ENCODE results near the gene MAP7. TPM values are rescaled to one million over a fixed set of nuclear protein-coding genes. Genes with fewer than 3 reads are reported as not detected.
A peak's percentile ranks its signal among the peaks of the same experiment; 100 is the strongest.
"Not testable (repeated sequence)": the region's sequence is repeated elsewhere in the genome, so short reads cannot be mapped to it uniquely, and the experiment has no call there.

The MAP7 gene
- total and polyA plus RNA-seq, 5 donors: 0.79 to 2.5 (median 1.6) TPM

DNA sequence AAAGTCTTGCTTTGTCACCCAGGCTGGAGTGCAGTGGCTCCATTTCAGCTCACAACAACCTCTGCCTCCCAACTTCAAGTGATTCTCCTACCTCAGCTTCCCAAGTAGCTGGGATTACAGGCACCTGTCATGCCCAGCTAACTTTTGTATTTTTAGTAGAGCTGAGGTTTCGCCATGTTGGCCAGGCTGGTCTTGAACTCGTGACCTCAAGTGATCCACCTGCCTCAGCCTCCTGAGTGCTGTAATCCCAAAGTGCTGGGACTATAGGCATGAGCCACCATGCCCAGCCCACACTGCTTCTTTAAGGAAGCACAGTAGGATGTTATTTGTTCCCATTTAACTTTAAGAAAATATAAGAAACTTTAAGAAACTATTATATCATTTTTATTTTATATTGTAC is 35.3 kb upstream of the MAP7 start:
- WGBS: 91% methylated on average over 2 of the region's 2 CpGs
- DNase-seq; H3K27ac ChIP-seq (ENCODE audit: low read length); H3K4me1 ChIP-seq (ENCODE audit: control insufficient read depth, insufficient read depth, low read length); H3K4me3 ChIP-seq (ENCODE audit: low read length); ATAC-seq; H3K27me3 ChIP-seq (ENCODE audit: control insufficient read depth, insufficient read depth); H3K9me3 ChIP-seq (ENCODE audit: control insufficient read depth, low read length): not testable (repeated sequence)
- intact Hi-C loops (cut with DNase I): loop anchor here in 1 of 4 donors (10.0 kb wide), 1 partner anchor 209 kb away; the partner anchor contains the start of gene MAP3K5

DNA sequence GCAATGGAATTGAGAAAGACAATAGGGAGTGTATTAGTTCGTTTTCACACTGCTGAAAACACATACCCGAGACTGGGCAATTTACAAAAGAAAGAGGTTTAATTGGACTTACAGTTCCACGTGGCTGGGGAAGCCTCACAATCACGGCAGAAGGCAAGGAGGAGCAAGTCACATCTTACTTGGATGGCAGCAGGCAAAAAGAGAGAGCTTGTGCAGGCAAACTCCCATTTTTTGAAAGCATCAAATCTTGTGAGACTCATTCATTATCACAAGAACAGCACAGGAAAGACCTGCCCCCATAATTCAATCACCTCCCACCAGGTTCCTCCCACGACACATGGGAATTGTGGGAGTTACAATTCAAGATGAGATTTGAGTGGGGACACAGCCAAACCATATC is 34.1 kb upstream of the MAP7 start:
- H3K9me3 ChIP-seq (ENCODE audit: control insufficient read depth, low read length); ATAC-seq; H3K27me3 ChIP-seq (ENCODE audit: control insufficient read depth, insufficient read depth); H3K4me3 ChIP-seq (ENCODE audit: low read length); DNase-seq; H3K4me1 ChIP-seq (ENCODE audit: control insufficient read depth, insufficient read depth, low read length); H3K27ac ChIP-seq (ENCODE audit: low read length): not testable (repeated sequence)
- intact Hi-C loops (cut with DNase I): loop anchor here in 1 of 4 donors (10.0 kb wide), 1 partner anchor 211 kb away; the partner anchor contains the start of gene MAP3K5
- 82% methylated on average over 5 of the region's 5 CpGs for WGBS

DNA sequence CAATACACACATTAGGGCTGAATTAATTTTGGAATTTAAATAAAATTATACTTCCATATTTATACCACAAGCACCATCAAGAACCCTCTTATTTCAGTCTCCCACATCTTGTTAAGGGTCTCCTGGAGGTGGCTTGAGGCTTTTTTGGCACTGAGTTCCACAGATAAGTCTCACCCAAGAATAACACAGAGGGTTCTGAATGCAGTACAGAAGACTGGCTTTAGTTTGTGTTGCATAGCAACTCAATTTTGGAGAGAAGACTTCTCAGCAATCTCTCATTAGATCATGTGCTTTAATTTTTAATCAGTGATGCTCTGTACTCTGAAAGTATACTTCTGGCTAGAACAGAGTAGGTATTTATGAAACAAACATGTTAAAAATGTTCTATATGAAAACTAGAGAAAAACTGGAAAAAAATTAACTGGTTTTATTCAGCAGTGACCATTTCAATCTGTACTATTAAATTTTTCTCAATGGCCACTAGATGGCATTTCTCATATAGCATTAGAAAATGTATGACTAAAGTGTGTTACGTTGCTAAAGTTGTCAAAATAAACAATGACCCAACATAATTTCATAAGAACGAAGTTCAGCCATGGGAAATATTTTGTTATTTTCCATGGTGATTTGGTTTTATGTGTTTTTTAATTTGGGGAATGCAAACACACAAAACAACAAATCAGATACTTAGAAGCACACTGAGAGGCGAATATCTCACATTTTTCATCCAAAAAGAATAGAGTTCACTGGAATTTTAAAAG is 32.7 kb upstream of the MAP7 start:
- no peaks in the 10 kb centered on the region for H3K4me1 ChIP-seq (ENCODE audit: control insufficient read depth, insufficient read depth, low read length)
- WGBS: 26% methylated on average over 3 of the region's 3 CpGs

DNA sequence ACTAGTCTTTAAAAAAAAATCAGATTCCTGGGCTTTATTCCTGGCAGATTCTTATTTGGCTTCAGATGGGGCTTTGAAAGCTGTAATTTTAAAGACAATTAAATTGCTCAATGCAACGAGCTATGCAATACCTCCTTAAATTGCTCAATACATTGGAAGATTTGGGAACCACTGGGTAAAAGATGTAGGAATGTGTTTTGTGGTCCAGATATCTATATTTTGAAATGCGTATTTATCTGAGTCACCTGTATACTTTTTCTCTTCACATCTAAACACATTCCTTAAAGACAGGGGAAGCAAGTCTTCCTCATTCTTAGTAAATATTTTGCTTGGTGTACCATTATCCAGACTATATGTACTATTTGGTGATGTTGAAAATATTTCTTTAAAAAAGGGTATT is 29.6 kb upstream of the MAP7 start:
- WGBS: 84% methylated on average over 2 of the region's 2 CpGs
- ATAC-seq (no peak), DNase-seq (no peak)
- intact Hi-C loops (cut with DNase I): loop anchor here in 1 of 4 donors (10.0 kb wide), 1 partner anchor 215 kb away; the partner anchor contains the start of gene MAP3K5
- Histone ChIP-seq H3K27me3 (ENCODE audit: control insufficient read depth, insufficient read depth) (no peaks in the 10 kb centered on the region), H3K4me1 (ENCODE audit: control insufficient read depth, insufficient read depth, low read length) (no peaks in the 10 kb centered on the region), H3K27ac (ENCODE audit: low read length) (no peak overlapping the region), H3K9me3 (ENCODE audit: control insufficient read depth, low read length) (no peaks in the 10 kb centered on the region), H3K4me3 (ENCODE audit: low read length) (no peak overlapping the region)

More for the DNA sequence above, 32.7 kb upstream of the MAP7 start:
- ATAC-seq (peak; percentile 29 to 51), DNase-seq (no peak)
- no peaks in the 10 kb centered on the region for H3K27me3 ChIP-seq (ENCODE audit: control insufficient read depth, insufficient read depth)
- H3K9me3 ChIP-seq (ENCODE audit: control insufficient read depth, low read length): no peaks in the 10 kb centered on the region
- no peak overlapping the region for H3K4me3 ChIP-seq (ENCODE audit: low read length)
- intact Hi-C loops (cut with DNase I): loop anchor here in 1 of 4 donors (10.0 kb wide), 1 partner anchor 212 kb away; the partner anchor contains the start of gene MAP3K5
- H3K27ac ChIP-seq (ENCODE audit: low read length): no peak overlapping the region

DNA sequence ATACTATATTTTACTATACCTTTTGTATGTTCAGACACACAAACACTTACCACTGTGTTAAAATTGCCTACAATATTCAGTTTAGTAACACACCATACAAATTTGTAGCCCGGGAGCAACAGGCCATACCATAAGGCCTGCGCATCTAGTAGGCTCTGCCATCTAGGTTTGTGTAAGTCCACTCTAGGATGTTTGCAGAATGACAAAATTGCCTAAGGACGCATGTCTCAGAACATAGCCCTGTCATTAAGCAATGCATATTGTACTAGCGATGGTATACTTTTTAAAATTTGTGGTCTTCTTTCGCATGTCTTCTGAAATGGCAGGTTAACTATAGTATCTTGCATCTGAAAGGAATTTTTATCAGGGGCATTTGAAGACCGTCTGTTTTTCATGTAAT is 26.6 kb upstream of the MAP7 start:
- Histone ChIP-seq H3K4me1 (ENCODE audit: control insufficient read depth, insufficient read depth, low read length) (no peaks in the 10 kb centered on the region), H3K27ac (ENCODE audit: low read length) (no peak overlapping the region), H3K4me3 (ENCODE audit: low read length) (no peak overlapping the region), H3K27me3 (ENCODE audit: control insufficient read depth, insufficient read depth) (no peaks in the 10 kb centered on the region), H3K9me3 (ENCODE audit: control insufficient read depth, low read length) (no peaks in the 10 kb centered on the region)
- no peak for ATAC-seq
- 88% methylated on average over 6 of the region's 6 CpGs for WGBS
- no peak for DNase-seq
- intact Hi-C loops (cut with DNase I): no loop called here

DNA sequence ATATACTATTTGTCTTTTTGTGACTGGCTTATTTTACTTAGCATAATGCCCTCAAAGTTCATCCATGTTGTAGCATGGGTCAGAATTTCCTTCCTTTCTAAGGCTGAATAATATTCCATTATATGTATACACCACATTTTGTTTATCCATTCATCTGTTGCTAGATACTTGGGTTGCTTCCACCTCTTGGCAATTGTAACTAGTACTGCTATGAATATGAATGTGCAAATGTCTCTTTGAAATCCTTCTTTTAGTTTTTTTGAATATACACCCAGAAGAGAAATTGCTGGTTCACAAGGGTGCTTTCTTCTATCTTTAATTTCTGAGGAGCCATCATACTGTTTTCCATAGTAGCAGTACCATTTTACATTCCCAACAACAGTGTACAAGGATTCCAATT is 21.3 kb upstream of the MAP7 start:
- Histone ChIP-seq H3K9me3 (ENCODE audit: control insufficient read depth, low read length) (no peaks in the 10 kb centered on the region), H3K4me3 (ENCODE audit: low read length) (no peak overlapping the region), H3K27me3 (ENCODE audit: control insufficient read depth, insufficient read depth) (no peaks in the 10 kb centered on the region), H3K4me1 (ENCODE audit: control insufficient read depth, insufficient read depth, low read length) (no peaks in the 10 kb centered on the region), H3K27ac (ENCODE audit: low read length) (no peak overlapping the region)
- ATAC-seq: no peak
- DNase-seq: no peak
- intact Hi-C loops (cut with DNase I): no loop called here

DNA sequence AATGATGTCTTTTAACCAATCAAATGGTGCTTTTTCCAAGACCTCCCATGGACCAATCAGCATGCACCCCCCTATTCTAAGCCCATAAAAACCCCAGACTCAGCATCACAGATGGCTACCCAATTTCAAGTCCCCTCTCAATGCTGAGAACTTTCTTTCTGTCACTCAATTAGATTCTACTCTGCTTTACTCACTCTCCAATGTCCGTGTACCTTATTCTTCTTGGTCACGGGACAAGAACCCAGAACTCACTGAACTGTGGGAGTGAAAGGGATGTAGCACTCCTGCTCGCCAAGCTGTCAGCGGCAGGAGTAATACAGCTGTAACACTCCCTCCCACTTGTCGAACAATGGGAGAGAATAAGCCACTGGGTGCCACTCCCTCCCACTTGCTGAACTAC is 20.8 kb upstream of the MAP7 start:
- no peaks in the 10 kb centered on the region for H3K9me3 ChIP-seq (ENCODE audit: control insufficient read depth, low read length)
- H3K27ac ChIP-seq (ENCODE audit: low read length): no peak overlapping the region
- no peaks in the 10 kb centered on the region for H3K27me3 ChIP-seq (ENCODE audit: control insufficient read depth, insufficient read depth)
- H3K4me3 ChIP-seq (ENCODE audit: low read length): no peak overlapping the region
- DNase-seq: no peak
- no peak for ATAC-seq
- no peaks in the 10 kb centered on the region for H3K4me1 ChIP-seq (ENCODE audit: control insufficient read depth, insufficient read depth, low read length)
- WGBS: 96% methylated on average over 5 of the region's 5 CpGs
- intact Hi-C loops (cut with DNase I): no loop called here

DNA sequence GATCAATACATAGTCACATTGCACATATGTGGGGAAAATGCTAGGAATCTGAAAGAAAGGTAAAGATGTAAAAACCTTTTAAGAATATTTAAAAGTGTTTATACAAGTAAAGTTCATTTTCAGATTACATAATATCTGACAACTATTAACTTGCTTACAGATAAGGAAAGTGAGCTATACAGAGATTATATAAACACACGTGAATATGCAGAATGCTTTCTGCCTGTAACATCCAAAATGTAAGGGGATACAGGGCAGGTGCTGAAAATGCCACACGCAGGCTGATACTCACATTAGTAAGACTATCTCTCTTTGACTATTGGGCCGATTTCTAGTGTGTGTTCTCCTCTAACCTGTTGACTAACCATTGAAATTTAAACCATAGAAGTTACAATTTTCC is 17.9 kb upstream of the MAP7 start:
- Histone ChIP-seq H3K4me1 (ENCODE audit: control insufficient read depth, insufficient read depth, low read length) (no peaks in the 10 kb centered on the region), H3K27me3 (ENCODE audit: control insufficient read depth, insufficient read depth) (no peaks in the 10 kb centered on the region), H3K27ac (ENCODE audit: low read length) (no peak overlapping the region), H3K4me3 (ENCODE audit: low read length) (no peak overlapping the region), H3K9me3 (ENCODE audit: control insufficient read depth, low read length) (no peaks in the 10 kb centered on the region)
- intact Hi-C loops (cut with DNase I): no loop called here
- WGBS: 78% methylated on average over 3 of the region's 3 CpGs
- ATAC-seq (no peak), DNase-seq (no peak)

DNA sequence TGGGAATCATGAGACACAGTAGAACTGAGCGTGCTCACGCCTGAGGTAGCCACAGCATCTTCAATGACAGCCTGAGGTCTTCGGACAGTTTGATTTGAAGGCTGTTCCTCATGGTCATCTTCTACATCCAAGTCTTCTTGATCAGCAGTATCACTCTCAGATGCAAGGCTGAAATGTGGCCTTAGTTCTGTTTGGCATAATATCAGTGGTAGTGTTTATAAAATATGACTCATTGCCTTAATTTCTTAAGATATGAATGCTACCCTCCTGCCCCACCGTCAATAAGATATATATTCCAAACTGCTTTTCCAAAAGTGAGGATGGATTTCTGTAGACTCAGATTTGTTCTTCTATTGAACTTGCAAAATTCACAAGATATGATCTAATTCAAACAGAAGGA is 17.5 kb upstream of the MAP7 start:
- ATAC-seq: no peak
- DNase-seq: no peak
- H3K4me1 ChIP-seq (ENCODE audit: control insufficient read depth, insufficient read depth, low read length): no peaks in the 10 kb centered on the region
- 87% methylated on average over 4 of the region's 4 CpGs for WGBS
- H3K27me3 ChIP-seq (ENCODE audit: control insufficient read depth, insufficient read depth): no peaks in the 10 kb centered on the region
- no peak overlapping the region for H3K4me3 ChIP-seq (ENCODE audit: low read length)
- intact Hi-C loops (cut with DNase I): no loop called here
- H3K27ac ChIP-seq (ENCODE audit: low read length): no peak overlapping the region
- no peaks in the 10 kb centered on the region for H3K9me3 ChIP-seq (ENCODE audit: control insufficient read depth, low read length)

DNA sequence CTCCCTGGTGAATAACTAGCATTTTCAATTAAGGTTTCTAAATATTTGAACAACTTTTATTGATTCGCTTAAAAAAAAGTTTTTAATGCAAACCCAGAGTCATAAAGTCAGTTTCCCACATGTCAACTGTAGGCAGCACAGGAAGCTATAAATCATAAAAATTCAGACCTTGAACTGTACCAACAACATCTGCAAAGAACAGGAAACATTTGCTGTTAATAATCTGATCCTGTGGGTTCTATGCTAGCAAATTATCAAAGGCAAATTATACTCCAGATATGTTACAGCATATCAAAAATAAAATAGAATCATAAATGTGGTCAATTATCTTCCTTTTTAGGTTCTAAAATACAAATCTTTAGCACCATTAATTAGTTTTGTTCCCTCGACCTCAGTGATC is 16.6 kb upstream of the MAP7 start:
- Histone ChIP-seq H3K4me3 (ENCODE audit: low read length) (no peak overlapping the region), H3K4me1 (ENCODE audit: control insufficient read depth, insufficient read depth, low read length) (no peaks in the 10 kb centered on the region), H3K27ac (ENCODE audit: low read length) (no peak overlapping the region), H3K27me3 (ENCODE audit: control insufficient read depth, insufficient read depth) (no peaks in the 10 kb centered on the region), H3K9me3 (ENCODE audit: control insufficient read depth, low read length) (no peaks in the 10 kb centered on the region)
- ATAC-seq (no peak), DNase-seq (no peak)
- WGBS: 65% methylated on average over 2 of the region's 2 CpGs
- intact Hi-C loops (cut with DNase I): no loop called here

DNA sequence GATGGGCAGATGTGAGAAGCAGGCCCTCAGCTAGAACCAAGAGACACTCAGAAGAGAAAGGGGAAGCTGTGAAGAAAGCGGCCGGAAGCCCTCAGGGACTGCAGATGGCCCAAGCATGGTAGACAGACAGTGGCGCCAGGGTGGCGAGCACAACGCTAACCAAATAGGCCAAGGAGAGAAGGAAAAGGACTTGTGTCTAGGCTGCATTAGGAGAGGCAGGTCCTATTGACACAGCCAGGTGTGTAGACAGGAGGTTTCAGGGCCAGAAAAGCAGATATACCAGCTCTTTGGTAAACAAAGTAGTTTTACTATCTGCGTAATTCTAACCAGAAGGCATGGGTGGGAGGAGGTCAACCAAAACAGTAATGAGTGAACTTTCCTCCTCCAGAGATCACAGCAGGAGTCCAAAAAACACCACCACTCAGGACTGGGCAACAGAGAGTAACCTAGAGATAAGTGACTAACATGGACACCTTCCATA is 15.8 kb upstream of the MAP7 start:
- Histone ChIP-seq H3K27ac (ENCODE audit: low read length) (no peak overlapping the region), H3K9me3 (ENCODE audit: control insufficient read depth, low read length) (no peaks in the 10 kb centered on the region), H3K4me1 (ENCODE audit: control insufficient read depth, insufficient read depth, low read length) (no peaks in the 10 kb centered on the region), H3K27me3 (ENCODE audit: control insufficient read depth, insufficient read depth) (no peaks in the 10 kb centered on the region), H3K4me3 (ENCODE audit: low read length) (no peak overlapping the region)
- WGBS: 93% methylated on average over 6 of the region's 6 CpGs
- intact Hi-C loops (cut with DNase I): no loop called here
- peak; percentile 23 to 67 (median 56) for DNase-seq
- peak; percentile 20 to 51 for ATAC-seq

All from right cardiac atrium (tissue), 5 donors.